GM23338 (cell line): Measurements from ENCODE around the gene SFMBT2. TPM values are rescaled to one million over a fixed set of nuclear protein-coding genes. Genes with fewer than 3 reads are reported as not detected.

Source experiments
- ATAC-seq: fragments of 200-7000 bp; cut with Tn5 transposase; 3 replicates; pipeline ENCODE4 v1.9.1; 2020
- DNase-seq: peaks from one replicate; pipeline ENCODE4 v3.0.0-alpha.2; 2015; ENCODE audit warnings: low spot score
- H2AFZ ChIP-seq: fragments of 200-600 bp; sonication (generic); 2 replicates; pipeline ENCODE4 v1.8.0; 2016; ENCODE audit warnings: antibody characterized with exemption, mild to moderate bottlenecking, moderate library complexity
- H3F3A ChIP-seq: fragments of 200-600 bp; sonication (generic); replicated peaks from 2 replicates; pipeline ENCODE4 v1.8.0; 2017; ENCODE audit warnings: antibody characterized with exemption, mixed run types, low read depth
- H3K27ac ChIP-seq: fragments of 200-600 bp; sonication (generic); 2 replicates; pipeline ENCODE4 v1.6.1; 2016; ENCODE audit warnings: low read depth
- H3K27me3 ChIP-seq: fragments of 200-600 bp; sonication (generic); 2 replicates; pipeline ENCODE4 v1.8.0; 2016; ENCODE audit warnings: mild to moderate bottlenecking, mixed run types, moderate library complexity; ENCODE audit not compliant: insufficient read depth
- H3K36me3 ChIP-seq: fragments of 200-600 bp; sonication (generic); 2 replicates; pipeline ENCODE4 v1.8.0; 2016; ENCODE audit warnings: mild to moderate bottlenecking; ENCODE audit not compliant: insufficient read depth
- H3K4me1 ChIP-seq: fragments of 200-600 bp; sonication (generic); 2 replicates; pipeline ENCODE4 v1.8.0; 2016; ENCODE audit warnings: mild to moderate bottlenecking, moderate library complexity; ENCODE audit not compliant: insufficient read depth
- H3K4me2 ChIP-seq: fragments of 200-600 bp; sonication (generic); 2 replicates; pipeline ENCODE4 v1.7.1; 2017; ENCODE audit warnings: mixed run types
- H3K4me3 ChIP-seq: fragments of 200-600 bp; sonication (generic); 2 replicates; pipeline ENCODE4 v1.6.1; 2016; ENCODE audit warnings: mixed run types
- H3K79me2 ChIP-seq: fragments of 200-600 bp; sonication (generic); replicated peaks from 2 replicates; pipeline ENCODE4 v1.8.0; 2017; ENCODE audit warnings: mild to moderate bottlenecking; ENCODE audit not compliant: insufficient read depth
- H3K9me2 ChIP-seq: fragments of 200-600 bp; sonication (generic); 2 replicates; pipeline ENCODE4 v1.8.0; 2017; ENCODE audit not compliant: insufficient read depth
- H4K20me1 ChIP-seq: fragments of 200-600 bp; sonication (generic); replicated peaks from 2 replicates; pipeline ENCODE4 v1.8.0; 2017; ENCODE audit warnings: mild to moderate bottlenecking; ENCODE audit not compliant: insufficient read depth
- H3K27ac Mint-ChIP-seq: 2 replicates; pipeline ENCODE4 v1.8.0; 2020; ENCODE audit warnings: inconsistent platforms, mild to moderate bottlenecking, moderate library complexity, mixed read lengths
- H3K27me3 Mint-ChIP-seq: 3 replicates; pipeline ENCODE4 v1.8.0; 2022; ENCODE audit warnings: low read depth, mild to moderate bottlenecking, moderate library complexity, mixed read lengths, inconsistent platforms; ENCODE audit not compliant: insufficient read depth, poor library complexity
- H3K36me3 Mint-ChIP-seq: 3 replicates; pipeline ENCODE4 v1.8.0; 2021; ENCODE audit warnings: low read depth, mild to moderate bottlenecking, inconsistent platforms, moderate library complexity, mixed read lengths
- H3K4me1 Mint-ChIP-seq: 3 replicates; pipeline ENCODE4 v1.8.0; 2020; ENCODE audit warnings: mild to moderate bottlenecking, inconsistent platforms, mixed read lengths
- H3K4me3 Mint-ChIP-seq: 3 replicates; pipeline ENCODE4 v1.8.0; 2021; ENCODE audit warnings: moderate library complexity, mild to moderate bottlenecking, inconsistent platforms, mixed read lengths
- H3K9me3 Mint-ChIP-seq: 3 replicates; pipeline ENCODE4 v1.8.0; 2020; ENCODE audit warnings: moderate library complexity, mild to moderate bottlenecking, inconsistent platforms, mixed read lengths
- CREB1 ChIP-seq: fragments of 250-450 bp; sonication (Bioruptor Pico); IDR thresholded peaks from 2 replicates; pipeline ENCODE4 v1.5.0; 2020; ENCODE audit warnings: low read depth, mild to moderate bottlenecking, moderate library complexity
- ETS1 ChIP-seq: IDR thresholded peaks from 2 replicates; pipeline ENCODE4 v1.6.1; 2016; ENCODE audit warnings: antibody characterized with exemption
- JUNB ChIP-seq: IDR thresholded peaks from one replicate; pipeline ENCODE4 v1.6.1; 2016; ENCODE audit warnings: antibody characterized with exemption; ENCODE audit not compliant: unreplicated experiment
- NANOG ChIP-seq: IDR thresholded peaks from 2 replicates; pipeline ENCODE4 v1.6.1; 2016; ENCODE audit warnings: antibody characterized with exemption, borderline replicate concordance
- ZNF331 ChIP-seq: fragments of 250-450 bp; sonication (Bioruptor Pico); IDR thresholded peaks from 2 replicates; pipeline ENCODE4 v1.5.0; 2020; ENCODE audit warnings: low read depth, mild to moderate bottlenecking, moderate library complexity
- ZNF462 ChIP-seq: fragments of 250-450 bp; sonication (Bioruptor Pico); IDR thresholded peaks from 2 replicates; pipeline ENCODE4 v1.5.0; 2020; ENCODE audit warnings: mild to moderate bottlenecking, moderate library complexity
- polyA plus RNA-seq: library from polyadenylated mRNA; unstranded; fragments of >200 nt; fragmentation: Nextera tagmentation; extraction: Ambion mirVana; gene quantifications from 2 replicates; pipeline ENCODE4 v1.2.1, GENCODE V29; 2016
- total RNA-seq: library from RNA; depleted of rRNA; stranded (reverse); fragments of >200 nt; shearing (Covaris generic); gene quantifications from 2 replicates; pipeline ENCODE4 v1.2.3, GENCODE V29; 2014

The SFMBT2 gene
- total and polyA plus RNA-seq, 2 experiments from 2014 or later: 2.7 to 6.7 TPM

- no peaks in the 10 kb centered on the region for H3K36me3 Mint-ChIP-seq
- Histone ChIP-seq H3K27ac (no peak overlapping the region), H3K36me3 (no peaks in the 10 kb centered on the region), H3K4me2 (no peak overlapping the region), H3K4me3 (no peak overlapping the region), H3F3A (no peaks in the 10 kb centered on the region), H3K27me3 (no peaks in the 10 kb centered on the region), H3K4me1 (no peaks in the 10 kb centered on the region), H3K9me2 (no peaks in the 10 kb centered on the region), H4K20me1 (no peaks in the 10 kb centered on the region), H3K79me2 (no peaks in the 10 kb centered on the region), H2AFZ (no peak overlapping the region)
- H3K9me3 Mint-ChIP-seq: no peaks in the 10 kb centered on the region
- no peak overlapping the region for H3K27ac Mint-ChIP-seq
- peaks cover under 1% of the 10 kb centered on the region for H3K27me3 Mint-ChIP-seq
- DNase-seq: no peak
- no peak overlapping the region for H3K4me3 Mint-ChIP-seq
- no peak for ATAC-seq
- H3K4me1 Mint-ChIP-seq: peaks cover 2% of the 10 kb centered on the region; the same call in 2 of the 3 replicates
- no peak for TF ChIP-seq ZNF462 (CRISPR knock-in tag)
- no peak for TF ChIP-seq CREB1 (CRISPR knock-in tag)
- no peak for TF ChIP-seq NANOG
- no peak for TF ChIP-seq ETS1
- TF ChIP-seq JUNB: no peak
- TF ChIP-seq ZNF331 (CRISPR knock-in tag): no peak
Observed at GRCh38 chr10:7261351-7261750, 149.5 kb downstream of the SFMBT2 start.
